Neural cell (in vitro differentiated cells): ENCODE measurements around the gene CHST6. TPM values are rescaled to one million over a fixed set of nuclear protein-coding genes. Genes with fewer than 3 reads are reported as not detected.

Source experiments
- H2AFZ ChIP-seq: fragments of 200-600, 300-800 bp; sonication (generic), shearing (Covaris generic); 2 replicates; pipeline ENCODE4 v1.6.0; 2014; ENCODE audit warnings: low read depth, mild to moderate bottlenecking, antibody characterized with exemption, low read length, moderate library complexity
- H3F3A ChIP-seq: fragments of 200-600 bp; shearing (Covaris generic); 2 replicates; pipeline ENCODE4 v1.6.1; 2016; ENCODE audit warnings: mild to moderate bottlenecking, moderate library complexity, mixed read lengths, antibody characterized with exemption, low read length; ENCODE audit not compliant: insufficient read depth, poor library complexity, severe bottlenecking
- H3K27ac ChIP-seq: fragments of 200-600, 300-800 bp; sonication (generic), shearing (Covaris generic); 2 replicates; pipeline ENCODE4 v1.5.1; 2014; ENCODE audit warnings: mild to moderate bottlenecking, low read length, moderate library complexity
- H3K27me3 ChIP-seq: fragments of 300-800, 200-600 bp; sonication (generic), shearing (Covaris generic); 2 replicates; pipeline ENCODE4 v1.6.0; 2014; ENCODE audit warnings: mild to moderate bottlenecking, low read depth, low read length, moderate library complexity; ENCODE audit not compliant: insufficient read depth
- H3K36me3 ChIP-seq: fragments of 300-800, 200-600 bp; sonication (generic), shearing (Covaris generic); 2 replicates; pipeline ENCODE4 v1.5.1; 2014; ENCODE audit warnings: mild to moderate bottlenecking, antibody characterized with exemption, low read length, moderate library complexity; ENCODE audit not compliant: insufficient read depth
- H3K4me2 ChIP-seq: fragments of 300-800, 200-600 bp; sonication (generic), shearing (Covaris generic); 2 replicates; pipeline ENCODE4 v1.6.0; 2014; ENCODE audit warnings: mild to moderate bottlenecking, low read length
- H3K4me3 ChIP-seq: fragments of 300-800, 200-600 bp; sonication (generic), shearing (Covaris generic); 2 replicates; pipeline ENCODE4 v1.5.1; 2014; ENCODE audit warnings: mild to moderate bottlenecking, low read length, moderate library complexity
- H3K79me2 ChIP-seq: fragments of 200-600 bp; shearing (Covaris generic); replicated peaks from 2 replicates; pipeline ENCODE4 v1.6.0; 2014; ENCODE audit warnings: mild to moderate bottlenecking, low read length, moderate library complexity; ENCODE audit not compliant: insufficient read depth
- H3K9ac ChIP-seq: fragments of 300-800, 200-600 bp; sonication (generic), shearing (Covaris generic); 2 replicates; pipeline ENCODE4 v1.6.1; 2016; ENCODE audit warnings: mild to moderate bottlenecking, low read length, mixed read lengths
- H3K9me2 ChIP-seq: fragments of 200-600 bp; shearing (Covaris generic); 2 replicates; pipeline ENCODE4 v1.6.1; 2016; ENCODE audit warnings: mild to moderate bottlenecking, low read length, mixed read lengths; ENCODE audit not compliant: insufficient read depth
- H3K9me3 ChIP-seq: fragments of 200-600, 300-800 bp; sonication (generic), shearing (Covaris generic); 2 replicates; pipeline ENCODE4 v1.6.1; 2016; ENCODE audit warnings: mild to moderate bottlenecking, mixed run types, low read length, moderate library complexity, mixed read lengths
- H4K20me1 ChIP-seq: fragments of 200-600 bp; shearing (Covaris generic); 2 replicates; pipeline ENCODE4 v1.6.1; 2016; ENCODE audit warnings: mild to moderate bottlenecking, mixed run types; ENCODE audit not compliant: insufficient read depth
- EP300 ChIP-seq: fragments of 450-650 bp; conservative IDR thresholded peaks from 2 replicates; pipeline ENCODE4 v1.6.1; 2014; ENCODE audit warnings: antibody characterized with exemption, mild to moderate bottlenecking, moderate library complexity; ENCODE audit not compliant: poor library complexity, severe bottlenecking
- EZH2 ChIP-seq: fragments of 200-600, 300-800 bp; shearing (Covaris generic), sonication (generic); IDR thresholded peaks from 2 replicates; pipeline ENCODE4 v1.6.1; 2014; ENCODE audit warnings: antibody characterized with exemption, low read length, borderline replicate concordance, mild to moderate bottlenecking; ENCODE audit not compliant: insufficient read depth, poor library complexity, severe bottlenecking
- MXI1 ChIP-seq: fragments of 450-650 bp; conservative IDR thresholded peaks from 2 replicates; pipeline ENCODE4 v1.6.1; 2014; ENCODE audit warnings: antibody characterized with exemption, mild to moderate bottlenecking; ENCODE audit not compliant: poor library complexity, severe bottlenecking
- POLR2AphosphoS5 ChIP-seq: IDR thresholded peaks from 2 replicates; pipeline ENCODE4 v1.6.1; 2012
- RAD21 ChIP-seq: fragments of 450-650 bp; conservative IDR thresholded peaks from 2 replicates; pipeline ENCODE4 v1.6.1; 2014; ENCODE audit warnings: antibody characterized with exemption, mild to moderate bottlenecking, moderate library complexity
- SMC3 ChIP-seq: fragments of 450-650 bp; conservative IDR thresholded peaks from 2 replicates; pipeline ENCODE4 v1.6.1; 2014; ENCODE audit warnings: antibody characterized with exemption, mild to moderate bottlenecking, moderate library complexity; ENCODE audit not compliant: poor library complexity
- TAF1 ChIP-seq: IDR thresholded peaks from 2 replicates; pipeline ENCODE4 v1.6.1; 2012; ENCODE audit warnings: low read depth
- polyA plus RNA-seq: library from polyadenylated mRNA; depleted of rRNA; stranded (reverse); fragments of >200 nt; gene quantifications from 2 replicates; pipeline ENCODE4 v1.2.3, GENCODE V29; 2014
- TF ChIP-seq, protein P1 (sequence below): fragments of 450-650 bp; IDR thresholded peaks from 2 replicates; pipeline ENCODE4 v1.5.1; 2014; ENCODE audit warnings: antibody characterized with exemption, mild to moderate bottlenecking, moderate library complexity; ENCODE audit not compliant: poor library complexity, severe bottlenecking
- TF ChIP-seq, protein P2 (sequence below): IDR thresholded peaks from 2 replicates; pipeline ENCODE4 v1.6.1; 2012; ENCODE audit warnings: borderline replicate concordance

The CHST6 gene
- polyA plus RNA-seq, 1 donor from 2014 or later: 0.02 TPM

DNA sequence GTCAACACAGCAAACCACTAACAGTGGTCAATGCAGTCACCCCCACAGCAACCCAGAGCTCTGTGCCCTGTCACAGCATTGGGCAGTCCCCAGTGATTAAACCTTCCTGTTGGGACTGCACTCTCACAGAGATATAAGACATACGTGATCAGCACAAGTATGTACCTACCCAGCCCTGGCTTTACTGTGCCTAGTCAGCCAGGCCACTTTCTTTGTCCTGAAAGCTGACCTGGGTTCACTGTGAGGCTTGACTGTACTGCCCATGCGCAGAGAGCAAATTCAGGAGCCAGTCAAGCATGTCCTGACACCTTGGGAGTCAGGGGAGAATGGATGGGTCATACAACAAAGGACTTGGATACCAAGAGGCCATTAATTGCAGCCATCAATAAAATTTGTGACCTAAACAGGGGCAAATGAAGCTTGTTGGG is 19.8 kb downstream of the CHST6 start:
- no peak overlapping the region for H2AFZ ChIP-seq
- no peak overlapping the region for H3K4me3 ChIP-seq
- H3K36me3 ChIP-seq: no peaks in the 10 kb centered on the region
- H3K9me2 ChIP-seq: no peaks in the 10 kb centered on the region
- H3K79me2 ChIP-seq: no peaks in the 10 kb centered on the region
- no peak for TF ChIP-seq RAD21
- TF ChIP-seq, protein P1, sequence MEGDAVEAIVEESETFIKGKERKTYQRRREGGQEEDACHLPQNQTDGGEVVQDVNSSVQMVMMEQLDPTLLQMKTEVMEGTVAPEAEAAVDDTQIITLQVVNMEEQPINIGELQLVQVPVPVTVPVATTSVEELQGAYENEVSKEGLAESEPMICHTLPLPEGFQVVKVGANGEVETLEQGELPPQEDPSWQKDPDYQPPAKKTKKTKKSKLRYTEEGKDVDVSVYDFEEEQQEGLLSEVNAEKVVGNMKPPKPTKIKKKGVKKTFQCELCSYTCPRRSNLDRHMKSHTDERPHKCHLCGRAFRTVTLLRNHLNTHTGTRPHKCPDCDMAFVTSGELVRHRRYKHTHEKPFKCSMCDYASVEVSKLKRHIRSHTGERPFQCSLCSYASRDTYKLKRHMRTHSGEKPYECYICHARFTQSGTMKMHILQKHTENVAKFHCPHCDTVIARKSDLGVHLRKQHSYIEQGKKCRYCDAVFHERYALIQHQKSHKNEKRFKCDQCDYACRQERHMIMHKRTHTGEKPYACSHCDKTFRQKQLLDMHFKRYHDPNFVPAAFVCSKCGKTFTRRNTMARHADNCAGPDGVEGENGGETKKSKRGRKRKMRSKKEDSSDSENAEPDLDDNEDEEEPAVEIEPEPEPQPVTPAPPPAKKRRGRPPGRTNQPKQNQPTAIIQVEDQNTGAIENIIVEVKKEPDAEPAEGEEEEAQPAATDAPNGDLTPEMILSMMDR: no peak
- no peaks in the 10 kb centered on the region for H3F3A ChIP-seq
- no peaks in the 10 kb centered on the region for H3K9me3 ChIP-seq
- H3K4me2 ChIP-seq: no peak overlapping the region
- H3K9ac ChIP-seq: no peak overlapping the region
- no peak overlapping the region for H3K27ac ChIP-seq
- no peaks in the 10 kb centered on the region for H4K20me1 ChIP-seq
- H3K27me3 ChIP-seq: no peaks in the 10 kb centered on the region

DNA sequence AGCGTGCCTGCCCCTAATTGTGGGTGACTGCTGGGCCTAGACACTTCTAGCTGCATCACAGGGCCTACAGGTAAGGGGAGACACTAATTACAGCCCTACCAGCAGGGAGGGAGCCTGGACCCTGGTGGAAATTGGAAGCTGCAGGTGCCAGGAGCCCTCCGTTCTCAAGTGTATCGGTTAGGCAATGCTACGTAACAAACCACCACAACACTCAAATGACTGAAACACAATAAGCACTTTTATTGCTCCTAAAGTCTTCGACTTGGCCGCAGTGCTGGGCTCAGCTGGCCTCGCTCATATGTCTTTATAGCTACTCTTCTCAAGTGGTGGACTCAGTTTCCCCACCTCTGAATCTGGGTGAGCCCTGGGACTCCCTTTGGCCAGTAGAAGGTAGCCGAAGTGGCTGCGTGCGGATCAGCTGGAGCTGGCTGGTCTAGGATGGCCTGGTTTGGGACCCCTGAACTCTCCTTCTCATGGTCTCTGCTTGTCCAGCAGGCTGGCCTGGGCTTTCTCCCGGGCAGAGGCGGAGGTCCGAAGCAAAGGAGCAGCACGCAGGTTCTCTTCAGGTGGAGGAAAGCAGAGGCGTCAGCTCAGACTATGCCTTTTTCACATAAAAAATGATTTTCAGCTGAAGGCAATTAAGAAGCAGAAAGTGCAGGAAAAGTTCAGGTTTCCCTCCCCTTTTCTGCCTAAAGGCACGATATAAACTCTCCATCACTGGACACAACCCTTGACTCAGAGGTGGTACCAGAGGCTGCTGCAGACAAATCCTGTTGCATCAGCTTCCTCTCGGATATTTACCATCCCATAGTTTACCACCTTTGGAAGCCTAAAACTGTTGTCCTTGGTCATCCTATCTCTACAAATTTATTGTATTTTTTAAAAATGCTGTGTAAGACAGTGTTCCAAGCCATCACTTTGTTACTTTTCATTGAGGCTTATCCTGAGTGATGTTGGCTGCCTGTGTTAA is 22.0 kb downstream of the CHST6 start:
- Histone ChIP-seq H3K4me3 (no peak overlapping the region), H4K20me1 (no peaks in the 10 kb centered on the region), H3K36me3 (no peaks in the 10 kb centered on the region), H3K4me2 (no peak overlapping the region), H3K27me3 (no peaks in the 10 kb centered on the region), H2AFZ (no peak overlapping the region), H3K9me3 (no peaks in the 10 kb centered on the region), H3K79me2 (no peaks in the 10 kb centered on the region), H3K9ac (no peak overlapping the region), H3F3A (no peaks in the 10 kb centered on the region), H3K27ac (no peak overlapping the region), H3K9me2 (no peaks in the 10 kb centered on the region)
- no peak for TF ChIP-seq EP300
- TF ChIP-seq, protein P1: no peak
- no peak for TF ChIP-seq EZH2
- TF ChIP-seq RAD21: no peak
- TF ChIP-seq TAF1: no peak
- TF ChIP-seq MXI1: no peak
- no peak for TF ChIP-seq SMC3
- TF ChIP-seq, protein P2, sequence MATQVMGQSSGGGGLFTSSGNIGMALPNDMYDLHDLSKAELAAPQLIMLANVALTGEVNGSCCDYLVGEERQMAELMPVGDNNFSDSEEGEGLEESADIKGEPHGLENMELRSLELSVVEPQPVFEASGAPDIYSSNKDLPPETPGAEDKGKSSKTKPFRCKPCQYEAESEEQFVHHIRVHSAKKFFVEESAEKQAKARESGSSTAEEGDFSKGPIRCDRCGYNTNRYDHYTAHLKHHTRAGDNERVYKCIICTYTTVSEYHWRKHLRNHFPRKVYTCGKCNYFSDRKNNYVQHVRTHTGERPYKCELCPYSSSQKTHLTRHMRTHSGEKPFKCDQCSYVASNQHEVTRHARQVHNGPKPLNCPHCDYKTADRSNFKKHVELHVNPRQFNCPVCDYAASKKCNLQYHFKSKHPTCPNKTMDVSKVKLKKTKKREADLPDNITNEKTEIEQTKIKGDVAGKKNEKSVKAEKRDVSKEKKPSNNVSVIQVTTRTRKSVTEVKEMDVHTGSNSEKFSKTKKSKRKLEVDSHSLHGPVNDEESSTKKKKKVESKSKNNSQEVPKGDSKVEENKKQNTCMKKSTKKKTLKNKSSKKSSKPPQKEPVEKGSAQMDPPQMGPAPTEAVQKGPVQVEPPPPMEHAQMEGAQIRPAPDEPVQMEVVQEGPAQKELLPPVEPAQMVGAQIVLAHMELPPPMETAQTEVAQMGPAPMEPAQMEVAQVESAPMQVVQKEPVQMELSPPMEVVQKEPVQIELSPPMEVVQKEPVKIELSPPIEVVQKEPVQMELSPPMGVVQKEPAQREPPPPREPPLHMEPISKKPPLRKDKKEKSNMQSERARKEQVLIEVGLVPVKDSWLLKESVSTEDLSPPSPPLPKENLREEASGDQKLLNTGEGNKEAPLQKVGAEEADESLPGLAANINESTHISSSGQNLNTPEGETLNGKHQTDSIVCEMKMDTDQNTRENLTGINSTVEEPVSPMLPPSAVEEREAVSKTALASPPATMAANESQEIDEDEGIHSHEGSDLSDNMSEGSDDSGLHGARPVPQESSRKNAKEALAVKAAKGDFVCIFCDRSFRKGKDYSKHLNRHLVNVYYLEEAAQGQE: no peak
- no peak for TF ChIP-seq POLR2AphosphoS5
